PC-9 (cell line): ENCODE results near the gene LSM2. TPM values are rescaled to one million over a fixed set of nuclear protein-coding genes. Genes with fewer than 3 reads are reported as not detected.

Source experiments
- BruUV-seq: library from RNA; stranded (reverse); fragments of 400-500 nt; replicated peaks from 2 replicates; lab custom pipeline; 2021; lab: Mats Ljungman, UMichigan
- CTCF ChIA-PET: fragments of 300-600 bp; sonication (Branson Sonifier 250); formaldehyde crosslinking; loops from one replicate; lab custom pipeline; 2022; ENCODE audit warnings: antibody characterized with exemption; lab: Charles Lee
- POLR2A ChIA-PET: fragments of 300-600 bp; sonication (Branson Sonifier 250); formaldehyde crosslinking; loops from one replicate; lab custom pipeline; 2022; ENCODE audit warnings: antibody characterized with exemption; ENCODE audit not compliant: unreplicated experiment; lab: Charles Lee
- DNase-seq, 2 experiments: peaks; one replicate each; pipeline versions ENCODE4 v3.0.0 to v3.0.0-alpha.2; 2015 to 2022; ENCODE audit warnings: mixed read lengths in 1 of 2
- H2AFZ ChIP-seq: fragments of 200-600 bp; sonication (generic); 2 replicates; pipeline ENCODE4 v1.8.1; 2017; ENCODE audit warnings: antibody characterized with exemption
- H3F3A ChIP-seq: fragments of 200-600 bp; sonication (generic); 2 replicates; pipeline ENCODE4 v1.8.1; 2017; ENCODE audit warnings: antibody characterized with exemption, mild to moderate bottlenecking, low read depth; ENCODE audit not compliant: insufficient read depth
- H3K27ac ChIP-seq: fragments of 200-600 bp; sonication (generic); 2 replicates; pipeline ENCODE4 v1.6.1; 2016; ENCODE audit warnings: mixed run types
- H3K27me3 ChIP-seq: fragments of 200-600 bp; sonication (generic); 2 replicates; pipeline ENCODE4 v1.6.1; 2016; ENCODE audit warnings: low read depth, mixed run types; ENCODE audit not compliant: insufficient read depth
- H3K36me3 ChIP-seq: fragments of 200-600 bp; sonication (generic); 2 replicates; pipeline ENCODE4 v1.6.1; 2016; ENCODE audit warnings: low read depth, mixed run types
- H3K4me1 ChIP-seq: fragments of 200-600 bp; sonication (generic); replicated peaks from 2 replicates; pipeline ENCODE4 v1.6.1; 2016; ENCODE audit warnings: mixed run types; ENCODE audit not compliant: insufficient read depth
- H3K4me2 ChIP-seq: fragments of 200-600 bp; sonication (generic); 2 replicates; pipeline ENCODE4 v1.6.1; 2017; ENCODE audit warnings: mixed run types
- H3K4me3 ChIP-seq: fragments of 200-600 bp; sonication (generic); 2 replicates; pipeline ENCODE4 v1.6.1; 2016; ENCODE audit warnings: mixed run types
- H3K79me2 ChIP-seq: fragments of 200-600 bp; sonication (generic); 2 replicates; pipeline ENCODE4 v1.6.1; 2017; ENCODE audit warnings: low read depth, mixed run types
- H3K9me2 ChIP-seq: fragments of 200-600 bp; sonication (generic); 2 replicates; pipeline ENCODE4 v1.8.1; 2017; ENCODE audit warnings: mild to moderate bottlenecking; ENCODE audit not compliant: insufficient read depth
- H3K9me3 ChIP-seq: fragments of 200-600 bp; sonication (generic); 2 replicates; pipeline ENCODE4 v1.8.1; 2016; ENCODE audit warnings: low read depth; ENCODE audit not compliant: insufficient read depth
- H4K20me1 ChIP-seq: fragments of 200-600 bp; sonication (generic); 2 replicates; pipeline ENCODE4 v1.8.1; 2017; ENCODE audit not compliant: insufficient read depth
- EZH2 ChIP-seq: fragments of 200-600 bp; sonication (generic); IDR thresholded peaks from 2 replicates; pipeline ENCODE4 v1.8.0; 2017; ENCODE audit warnings: antibody characterized with exemption, low read depth
- intact Hi-C: fragments of 100-400 bp; cut with micrococcal nuclease; formaldehyde crosslinking; loops from one replicate; pipeline ENCODE4 v1.10.0; 2022; ENCODE audit not compliant: unreplicated experiment
- total RNA-seq: library from RNA; stranded (reverse); gene quantifications from 2 replicates; pipeline ENCODE4 v1.2.3, GENCODE V29; 2021
- TF ChIP-seq, protein P1 (sequence below): fragments of 200-600 bp; sonication (generic); conservative IDR thresholded peaks from 2 replicates; pipeline ENCODE4 v1.6.1; 2017; ENCODE audit warnings: mixed run types, antibody characterized with exemption, mild to moderate bottlenecking, moderate library complexity

Gene LSM2
- total RNA-seq, 1 experiment from 2014 or later = 74.3 TPM

GRCh38 chr6:31834367-31835250 lies 27.8 kb upstream of the LSM2 start:
- TSS peak; percentile 58 for BruUV-seq
- ChIA-PET POLR2A (interaction anchor here (0.5 kb wide), 2 partner anchors 17 to 60 kb away, joined by 3 to 4 read pairs; no protein-coding TSS in a partner anchor), CTCF (interaction anchor here (0.7 kb wide), 2 partner anchors 59 to 64 kb away, joined by 4 read pairs; no protein-coding TSS in a partner anchor)
- TF ChIP-seq, protein P1, sequence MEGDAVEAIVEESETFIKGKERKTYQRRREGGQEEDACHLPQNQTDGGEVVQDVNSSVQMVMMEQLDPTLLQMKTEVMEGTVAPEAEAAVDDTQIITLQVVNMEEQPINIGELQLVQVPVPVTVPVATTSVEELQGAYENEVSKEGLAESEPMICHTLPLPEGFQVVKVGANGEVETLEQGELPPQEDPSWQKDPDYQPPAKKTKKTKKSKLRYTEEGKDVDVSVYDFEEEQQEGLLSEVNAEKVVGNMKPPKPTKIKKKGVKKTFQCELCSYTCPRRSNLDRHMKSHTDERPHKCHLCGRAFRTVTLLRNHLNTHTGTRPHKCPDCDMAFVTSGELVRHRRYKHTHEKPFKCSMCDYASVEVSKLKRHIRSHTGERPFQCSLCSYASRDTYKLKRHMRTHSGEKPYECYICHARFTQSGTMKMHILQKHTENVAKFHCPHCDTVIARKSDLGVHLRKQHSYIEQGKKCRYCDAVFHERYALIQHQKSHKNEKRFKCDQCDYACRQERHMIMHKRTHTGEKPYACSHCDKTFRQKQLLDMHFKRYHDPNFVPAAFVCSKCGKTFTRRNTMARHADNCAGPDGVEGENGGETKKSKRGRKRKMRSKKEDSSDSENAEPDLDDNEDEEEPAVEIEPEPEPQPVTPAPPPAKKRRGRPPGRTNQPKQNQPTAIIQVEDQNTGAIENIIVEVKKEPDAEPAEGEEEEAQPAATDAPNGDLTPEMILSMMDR = no peak
- no peak for TF ChIP-seq EZH2
- peak overlapping the region; percentile 94 for H3K4me3 ChIP-seq
- H3K4me1 ChIP-seq = peaks cover 38% of the 10 kb centered on the region
- no peaks in the 10 kb centered on the region for H3K9me2 ChIP-seq
- peak overlapping the region; percentile 77 for H3K27ac ChIP-seq
- peaks cover 34% of the 10 kb centered on the region for H3K36me3 ChIP-seq
- peak overlapping the region; percentile 98 for H3K4me2 ChIP-seq
- DNase-seq = peak; percentile 71 to 80
- H3F3A ChIP-seq = peaks cover 74% of the 10 kb centered on the region
- no peaks in the 10 kb centered on the region for H3K9me3 ChIP-seq
- H4K20me1 ChIP-seq = peaks cover 52% of the 10 kb centered on the region
- H2AFZ ChIP-seq = peak overlapping the region; percentile 74
- no peaks in the 10 kb centered on the region for H3K27me3 ChIP-seq
- peaks cover 93% of the 10 kb centered on the region for H3K79me2 ChIP-seq
- intact Hi-C loops = loop anchor here (1.0 to 5.0 kb wide), 5 partner anchors 28 to 154 kb away; partner anchors contain the start of genes EHMT2, NEU1 and SLC44A4

DNA sequence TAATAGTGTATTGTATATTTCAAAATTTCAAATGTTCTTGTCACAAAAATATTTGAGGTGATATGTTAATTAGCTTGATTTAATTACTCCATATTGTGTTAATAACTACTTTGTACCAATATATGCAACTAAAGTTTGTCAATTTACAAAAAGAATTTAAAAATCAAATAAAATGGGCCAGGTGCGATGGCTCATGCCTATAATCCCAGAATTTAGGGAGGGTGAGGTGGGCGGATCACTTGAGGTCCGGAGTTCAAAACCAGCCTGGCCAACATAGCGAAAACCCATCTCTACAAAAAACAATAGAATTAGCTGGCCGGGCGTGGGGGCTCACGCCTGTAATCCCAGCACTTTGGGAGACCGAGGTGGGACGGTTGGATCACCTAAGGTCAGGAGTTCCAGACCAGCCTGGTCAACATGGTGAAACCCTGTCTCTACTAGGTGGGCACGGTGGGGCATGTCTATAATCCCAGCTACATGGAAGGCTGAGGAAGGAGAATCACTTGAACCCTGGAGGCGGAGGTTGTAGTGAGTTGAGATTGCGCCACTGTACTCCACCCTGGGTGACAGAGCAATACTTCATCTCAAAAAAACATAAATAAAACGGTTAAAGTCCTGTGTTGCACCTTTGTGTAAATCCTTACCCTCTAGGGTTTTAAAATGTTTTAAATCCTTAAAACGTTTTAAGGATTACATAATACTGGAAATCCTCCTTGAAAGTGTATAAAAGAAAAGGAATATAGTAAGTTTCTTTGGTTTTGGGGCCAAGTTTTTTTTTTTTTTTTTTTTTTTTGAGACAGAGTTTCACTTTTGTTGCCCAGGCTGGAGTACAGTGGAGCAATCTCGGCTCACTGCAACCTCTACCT lies 24.8 kb upstream of the LSM2 start:
- Histone ChIP-seq H3K9me3 (no peaks in the 10 kb centered on the region), H3K79me2 (peaks cover 72% of the 10 kb centered on the region), H3K4me3 (peak overlapping the region; percentile 67), H3K36me3 (peaks cover 5% of the 10 kb centered on the region; the same call in 1 of the 2 replicates), H4K20me1 (peaks cover 24% of the 10 kb centered on the region), H3K27ac (peak overlapping the region; percentile 24), H3K9me2 (no peaks in the 10 kb centered on the region), H2AFZ (no peak overlapping the region), H3K27me3 (no peaks in the 10 kb centered on the region), H3K4me2 (peak overlapping the region; percentile 88), H3F3A (peaks cover 49% of the 10 kb centered on the region), H3K4me1 (peaks cover 21% of the 10 kb centered on the region)
- DNase-seq = no peak
- ChIA-PET CTCF (interaction anchor here (0.7 kb wide), 1 partner anchor 36 kb away, joined by 7 read pairs; the partner anchor contains the start of gene VARS1), POLR2A (interaction anchor here (0.6 to 1.2 kb wide), 2 partner anchors 17 to 171 kb away, joined by 4 to 5 read pairs; partner anchors contain the start of gene C6orf47)
- intact Hi-C loops = loop anchor here (2.0 to 5.0 kb wide), 4 partner anchors 17 to 121 kb away; partner anchors contain the start of genes EHMT2, HSPA1A, HSPA1L and SLC44A4
- BruUV-seq = no TSS peak
- TF ChIP-seq EZH2 = no peak

GRCh38 chr6:31830886-31831335 lies 24.1 kb upstream of the LSM2 start:
- peaks cover 65% of the 10 kb centered on the region for H3K79me2 ChIP-seq
- intact Hi-C loops = loop anchor here (1.0 to 5.0 kb wide), 6 partner anchors 16 to 121 kb away; partner anchors contain the start of genes EHMT2, HSPA1A, HSPA1L and SLC44A4
- H3K27me3 ChIP-seq = no peaks in the 10 kb centered on the region
- no peak overlapping the region for H2AFZ ChIP-seq
- peaks cover 28% of the 10 kb centered on the region for H3K4me1 ChIP-seq
- H3K4me2 ChIP-seq = peak overlapping the region; percentile 88
- H3K4me3 ChIP-seq = peak overlapping the region; percentile 67
- CTCF ChIA-PET = interaction anchor here (0.6 to 0.7 kb wide), 2 partner anchors 35 to 166 kb away, joined by 7 to 11 read pairs; partner anchors contain the start of genes GPANK1 and VARS1
- no peaks in the 10 kb centered on the region for H3K9me3 ChIP-seq
- TF ChIP-seq, protein P1 = no peak
- TF ChIP-seq EZH2 = no peak
- 0 out of 2 replicates have a peak, but pooled peaks cover under 1% of the 10 kb centered on the region for H3K36me3 ChIP-seq
- H3F3A ChIP-seq = peaks cover 49% of the 10 kb centered on the region
- DNase-seq = no peak
- peaks cover 24% of the 10 kb centered on the region for H4K20me1 ChIP-seq
- peak overlapping the region; percentile 24 for H3K27ac ChIP-seq
- BruUV-seq = no TSS peak
- H3K9me2 ChIP-seq = no peaks in the 10 kb centered on the region
- POLR2A ChIA-PET = interaction anchor here (0.6 to 1.2 kb wide), 2 partner anchors 16 to 170 kb away, joined by 4 to 5 read pairs; partner anchors contain the start of gene C6orf47
